Subcutaneous adipose tissue (tissue), 4 donors: ENCODE data around the gene BEX3. TPM values are rescaled to one million over a fixed set of nuclear protein-coding genes. Genes with fewer than 3 reads are reported as not detected.

Experiments
- total RNA-seq, 4 donors: library from RNA; depleted of rRNA; stranded (reverse); fragments of >200 nt; gene quantifications; one replicate each; pipeline ENCODE4 v1.1.0, GENCODE V29; 2016
- TF ChIP-seq, protein P1 (sequence below): fragments of 450-650 bp; IDR thresholded peaks from one replicate; pipeline ENCODE4 v1.5.1; 2016; ENCODE audit warnings: low read depth, mild to moderate bottlenecking, control low read depth, antibody characterized with exemption, moderate library complexity

Gene BEX3
- total RNA-seq, 4 donors from 2014 or later, result 48.1 to 80.8 (median 69.6) TPM

- TF ChIP-seq, protein P1, sequence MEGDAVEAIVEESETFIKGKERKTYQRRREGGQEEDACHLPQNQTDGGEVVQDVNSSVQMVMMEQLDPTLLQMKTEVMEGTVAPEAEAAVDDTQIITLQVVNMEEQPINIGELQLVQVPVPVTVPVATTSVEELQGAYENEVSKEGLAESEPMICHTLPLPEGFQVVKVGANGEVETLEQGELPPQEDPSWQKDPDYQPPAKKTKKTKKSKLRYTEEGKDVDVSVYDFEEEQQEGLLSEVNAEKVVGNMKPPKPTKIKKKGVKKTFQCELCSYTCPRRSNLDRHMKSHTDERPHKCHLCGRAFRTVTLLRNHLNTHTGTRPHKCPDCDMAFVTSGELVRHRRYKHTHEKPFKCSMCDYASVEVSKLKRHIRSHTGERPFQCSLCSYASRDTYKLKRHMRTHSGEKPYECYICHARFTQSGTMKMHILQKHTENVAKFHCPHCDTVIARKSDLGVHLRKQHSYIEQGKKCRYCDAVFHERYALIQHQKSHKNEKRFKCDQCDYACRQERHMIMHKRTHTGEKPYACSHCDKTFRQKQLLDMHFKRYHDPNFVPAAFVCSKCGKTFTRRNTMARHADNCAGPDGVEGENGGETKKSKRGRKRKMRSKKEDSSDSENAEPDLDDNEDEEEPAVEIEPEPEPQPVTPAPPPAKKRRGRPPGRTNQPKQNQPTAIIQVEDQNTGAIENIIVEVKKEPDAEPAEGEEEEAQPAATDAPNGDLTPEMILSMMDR, result no peak
Observed at GRCh38 chrX:103363046-103363445, 13.3 kb upstream of the BEX3 start.

GRCh38 chrX:103367502-103367901 lies 8.8 kb upstream of the BEX3 start:
- TF ChIP-seq, protein P1, result no peak

- TF ChIP-seq, protein P1, result no peak
Observed at GRCh38 chrX:103369479-103369878, 6.9 kb upstream of the BEX3 start.

- TF ChIP-seq, protein P1, result no peak
Observed at GRCh38 chrX:103372886-103373285, 3.5 kb upstream of the BEX3 start.

DNA sequence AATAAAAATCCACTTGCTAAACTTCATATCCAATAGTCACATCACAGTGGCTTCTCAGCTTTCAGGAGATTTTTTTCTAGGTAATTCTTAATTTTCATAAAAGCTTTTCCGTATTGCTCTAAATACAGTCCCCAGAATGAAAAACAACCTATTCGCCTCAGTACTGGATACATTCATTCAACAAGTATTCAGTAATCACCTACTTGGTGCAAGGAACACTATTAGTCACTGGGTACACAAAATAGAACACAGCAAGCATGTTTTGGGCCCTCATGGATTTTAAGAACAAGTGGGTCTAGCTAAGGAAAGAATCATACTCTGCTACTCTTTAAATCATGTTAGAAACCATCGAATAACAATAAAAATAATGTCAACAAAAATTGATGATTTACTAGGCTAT lies 2.8 kb upstream of the BEX3 start:
- TF ChIP-seq, protein P1, result no peak

DNA sequence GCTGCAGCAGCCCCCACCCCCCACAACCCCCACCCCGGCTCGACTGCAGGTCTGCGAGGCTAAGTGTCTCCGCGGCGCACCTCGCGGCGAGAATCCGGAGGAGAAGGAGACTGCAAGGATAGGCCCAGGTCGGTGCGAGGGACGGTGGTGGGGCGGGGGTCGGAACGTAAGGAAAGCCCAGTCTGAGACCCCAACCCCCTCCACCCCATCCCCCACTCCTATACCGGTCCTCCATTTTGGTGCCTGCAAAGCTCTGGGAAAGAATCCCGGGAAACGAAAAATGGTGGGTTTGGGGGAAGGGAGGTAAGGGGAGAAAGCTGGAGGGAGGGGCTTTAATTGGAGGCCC lies 614 bp downstream of the BEX3 start:
- TF ChIP-seq, protein P1, result no peak

- TF ChIP-seq, protein P1, result no peak
Observed at GRCh38 chrX:103378990-103379389, 2.7 kb downstream of the BEX3 start.
